HG02943 (cell line): ENCODE results near the gene FAM107A.

Experiments used
- ATAC-seq: cut with Tn5 transposase; IDR thresholded peaks from one replicate; pipeline ENCODE4 v1.9.1; 2021; ENCODE audit warnings: mild to moderate bottlenecking, low read depth, moderate library complexity; ENCODE audit not compliant: unreplicated experiment

Gene FAM107A

GRCh38 chr3:58594117-58594516, 16.9 kb upstream of the FAM107A start:
- no peak for ATAC-seq

GRCh38 chr3:58591517-58592510, 14.6 kb upstream of the FAM107A start:
- ATAC-seq = no peak

- ATAC-seq = no peak
These were observed 10.9 kb upstream of the FAM107A start for GRCh38 chr3:58588030-58588614.

GRCh38 chr3:58586776-58587192, 9.6 kb upstream of the FAM107A start:
- ATAC-seq = no peak

GRCh38 chr3:58585994-58586393, 8.8 kb upstream of the FAM107A start:
- no peak for ATAC-seq

- ATAC-seq = no peak
These were observed 8.0 kb upstream of the FAM107A start for GRCh38 chr3:58585005-58585786.

- no peak for ATAC-seq
These were observed 7.5 kb upstream of the FAM107A start for GRCh38 chr3:58584690-58585004.

- no peak for ATAC-seq
These were observed 4.3 kb upstream of the FAM107A start for GRCh38 chr3:58581328-58582091.

- no peak for ATAC-seq
These were observed 3.7 kb upstream of the FAM107A start for GRCh38 chr3:58580826-58581327.

- no peak for ATAC-seq
These were observed 1.7 kb upstream of the FAM107A start for GRCh38 chr3:58578873-58579272.

- no peak for ATAC-seq
These were observed 475 bp downstream of the FAM107A start for GRCh38 chr3:58576716-58577115.

GRCh38 chr3:58575971-58576652, 1.1 kb downstream of the FAM107A start:
- no peak for ATAC-seq

- no peak for ATAC-seq
These were observed 2.5 kb downstream of the FAM107A start for GRCh38 chr3:58574682-58575081.

GRCh38 chr3:58574106-58574505, 3.1 kb downstream of the FAM107A start:
- no peak for ATAC-seq

- no peak for ATAC-seq
These were observed 3.6 kb downstream of the FAM107A start for GRCh38 chr3:58573640-58574039.

GRCh38 chr3:58572634-58573230, 4.5 kb downstream of the FAM107A start:
- ATAC-seq = no peak

- ATAC-seq = no peak
These were observed 5.1 kb downstream of the FAM107A start for GRCh38 chr3:58572013-58572633.

GRCh38 chr3:58570851-58571250, 6.3 kb downstream of the FAM107A start:
- no peak for ATAC-seq
